Smooth muscle cell (in vitro differentiated cells): ENCODE results near the gene CHST15. TPM values are rescaled to one million over a fixed set of nuclear protein-coding genes. Genes with fewer than 3 reads are reported as not detected.
"Not testable (repeated sequence)": the region's sequence is repeated elsewhere in the genome, so short reads cannot be mapped to it uniquely, and the experiment has no call there.

Source experiments
- DNase-seq: peaks from one replicate; lab custom pipeline; 2025; ENCODE audit not compliant: unreplicated experiment; lab: John Stamatoyannopoulos, UW
- H2AFZ ChIP-seq: fragments of 200-600 bp; sonication (generic); 2 replicates; pipeline ENCODE4 v1.6.0; 2016; ENCODE audit warnings: antibody characterized with exemption, low read depth, mild to moderate bottlenecking
- H3F3A ChIP-seq: fragments of 200-600 bp; sonication (generic); 2 replicates; pipeline ENCODE4 v1.6.0; 2017; ENCODE audit warnings: antibody characterized with exemption, low read depth
- H3K27ac ChIP-seq: fragments of 200-600 bp; sonication (generic); 2 replicates; pipeline ENCODE4 v1.5.1; 2016; ENCODE audit warnings: low read depth, mild to moderate bottlenecking
- H3K27me3 ChIP-seq: fragments of 200-600 bp; sonication (generic); 2 replicates; pipeline ENCODE4 v1.6.1; 2016; ENCODE audit warnings: low read depth, mild to moderate bottlenecking
- H3K36me3 ChIP-seq: fragments of 200-600 bp; sonication (generic); 2 replicates; pipeline ENCODE4 v1.5.1; 2016; ENCODE audit warnings: low read depth
- H3K4me1 ChIP-seq: fragments of 200-600 bp; sonication (generic); 2 replicates; pipeline ENCODE4 v1.5.1; 2016; ENCODE audit warnings: low read depth
- H3K4me2 ChIP-seq: fragments of 200-600 bp; sonication (generic); 2 replicates; pipeline ENCODE4 v1.6.0; 2016; ENCODE audit warnings: mild to moderate bottlenecking
- H3K4me3 ChIP-seq: fragments of 200-600 bp; sonication (generic); 2 replicates; pipeline ENCODE4 v1.5.1; 2016; ENCODE audit warnings: mild to moderate bottlenecking
- H3K79me2 ChIP-seq: fragments of 200-600 bp; sonication (generic); 2 replicates; pipeline ENCODE4 v1.6.0; 2016; ENCODE audit warnings: low read depth, mild to moderate bottlenecking
- H3K9ac ChIP-seq: fragments of 200-600 bp; sonication (generic); 2 replicates; pipeline ENCODE4 v1.6.0; 2016; ENCODE audit warnings: low read depth
- H3K9me3 ChIP-seq: fragments of 200-600 bp; sonication (generic); replicated peaks from 2 replicates; pipeline ENCODE4 v1.5.1; 2016; ENCODE audit warnings: low read depth
- H4K20me1 ChIP-seq: fragments of 200-600 bp; sonication (generic); 2 replicates; pipeline ENCODE4 v1.6.0; 2016; ENCODE audit warnings: low read depth
- WGBS: methylation state at CpG from one replicate; pipeline ENCODE4 v1.1.7; 2016; ENCODE audit warnings: low lambda C conversion rate; 5-methylcytosine and 5-hydroxymethylcytosine counted together
- polyA plus RNA-seq: library from polyadenylated mRNA; unstranded; fragments of >200 nt; fragmentation: Nextera tagmentation; extraction: Ambion mirVana; gene quantifications from 2 replicates; pipeline ENCODE4 v1.2.1, GENCODE V29; 2016
- total RNA-seq: library from RNA; depleted of rRNA; stranded (reverse); fragments of >200 nt; gene quantifications from 2 replicates; pipeline ENCODE4 v1.2.3, GENCODE V29; 2014
- TF ChIP-seq, protein P1 (sequence below): fragments of 200-600 bp; sonication (generic); IDR thresholded peaks from 2 replicates; pipeline ENCODE4 v1.5.1; 2017; ENCODE audit warnings: borderline replicate concordance, mild to moderate bottlenecking, antibody characterized with exemption; ENCODE audit not compliant: insufficient read depth, poor library complexity, severe bottlenecking

CHST15 gene
- total and polyA plus RNA-seq, 2 experiments from 2014 or later: 14.1 to 20.4 TPM

DNA sequence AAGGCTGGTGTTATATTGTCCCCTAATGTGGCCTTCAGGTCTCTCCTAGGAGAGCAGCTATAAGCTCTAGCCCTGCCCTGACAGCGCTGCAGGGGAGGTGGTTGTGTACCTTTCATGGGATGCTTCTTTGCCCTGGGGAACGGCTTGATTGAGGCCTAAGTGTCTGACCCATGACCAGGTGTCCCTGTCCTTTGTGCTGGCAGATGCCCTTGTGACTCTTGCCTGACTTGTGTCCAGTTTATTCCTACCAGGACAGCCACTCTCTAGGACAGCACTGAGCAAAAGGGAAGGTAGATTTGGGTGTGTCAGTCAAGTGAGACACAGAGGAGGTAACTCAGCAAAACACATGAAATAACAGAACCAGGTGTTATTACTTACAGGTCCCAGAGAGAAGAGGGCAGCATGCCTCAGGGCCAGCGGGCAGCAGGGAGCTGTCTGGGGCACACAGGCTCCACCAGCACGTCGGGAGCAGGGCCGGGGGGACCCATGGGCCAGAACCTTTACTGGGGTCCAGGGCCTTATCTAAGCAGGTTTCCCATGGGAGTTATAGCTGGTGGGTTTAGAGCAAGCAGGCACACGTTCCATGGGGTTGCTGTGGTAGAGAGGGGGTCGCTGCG lies 10.7 kb upstream of the CHST15 start:
- no peaks in the 10 kb centered on the region for H3K79me2 ChIP-seq
- no peak for DNase-seq
- no peak overlapping the region for H3K4me3 ChIP-seq
- H3K9ac ChIP-seq: no peak overlapping the region
- no peak overlapping the region for H3K27ac ChIP-seq
- no peaks in the 10 kb centered on the region for H4K20me1 ChIP-seq
- WGBS: 92% methylated on average over 9 of the region's 9 CpGs
- no peaks in the 10 kb centered on the region for H3K27me3 ChIP-seq
- no peaks in the 10 kb centered on the region for H3F3A ChIP-seq
- H3K9me3 ChIP-seq: no peaks in the 10 kb centered on the region
- no peak overlapping the region for H2AFZ ChIP-seq
- H3K4me2 ChIP-seq: no peak overlapping the region
- H3K36me3 ChIP-seq: no peaks in the 10 kb centered on the region
- TF ChIP-seq, protein P1, sequence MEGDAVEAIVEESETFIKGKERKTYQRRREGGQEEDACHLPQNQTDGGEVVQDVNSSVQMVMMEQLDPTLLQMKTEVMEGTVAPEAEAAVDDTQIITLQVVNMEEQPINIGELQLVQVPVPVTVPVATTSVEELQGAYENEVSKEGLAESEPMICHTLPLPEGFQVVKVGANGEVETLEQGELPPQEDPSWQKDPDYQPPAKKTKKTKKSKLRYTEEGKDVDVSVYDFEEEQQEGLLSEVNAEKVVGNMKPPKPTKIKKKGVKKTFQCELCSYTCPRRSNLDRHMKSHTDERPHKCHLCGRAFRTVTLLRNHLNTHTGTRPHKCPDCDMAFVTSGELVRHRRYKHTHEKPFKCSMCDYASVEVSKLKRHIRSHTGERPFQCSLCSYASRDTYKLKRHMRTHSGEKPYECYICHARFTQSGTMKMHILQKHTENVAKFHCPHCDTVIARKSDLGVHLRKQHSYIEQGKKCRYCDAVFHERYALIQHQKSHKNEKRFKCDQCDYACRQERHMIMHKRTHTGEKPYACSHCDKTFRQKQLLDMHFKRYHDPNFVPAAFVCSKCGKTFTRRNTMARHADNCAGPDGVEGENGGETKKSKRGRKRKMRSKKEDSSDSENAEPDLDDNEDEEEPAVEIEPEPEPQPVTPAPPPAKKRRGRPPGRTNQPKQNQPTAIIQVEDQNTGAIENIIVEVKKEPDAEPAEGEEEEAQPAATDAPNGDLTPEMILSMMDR: no peak
- H3K4me1 ChIP-seq: no peaks in the 10 kb centered on the region

DNA sequence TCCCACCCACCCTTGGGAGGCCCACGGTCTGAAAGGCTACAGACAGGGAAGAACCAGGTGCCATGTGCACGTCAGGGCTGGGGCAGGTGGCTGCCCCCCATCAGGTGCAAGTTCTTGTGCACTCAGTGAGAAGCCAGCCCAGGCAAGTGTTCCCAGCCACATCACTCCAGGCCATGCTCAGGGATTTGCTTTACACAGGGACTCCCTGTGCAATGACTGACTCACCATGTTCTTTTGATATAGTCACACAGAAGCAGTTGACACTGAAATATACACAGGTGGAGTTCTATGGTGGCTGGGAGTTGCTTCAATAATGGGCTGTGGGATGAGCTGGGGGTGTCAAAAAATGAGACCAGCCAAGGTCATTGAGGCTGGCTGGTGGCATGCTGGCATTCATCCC lies 8.0 kb upstream of the CHST15 start:
- Histone ChIP-seq H4K20me1 (no peaks in the 10 kb centered on the region), H3F3A (no peaks in the 10 kb centered on the region), H3K4me2 (no peak overlapping the region), H3K9me3 (no peaks in the 10 kb centered on the region), H3K27ac (no peak overlapping the region), H3K9ac (no peak overlapping the region), H3K27me3 (peaks cover 10% of the 10 kb centered on the region), H3K79me2 (no peaks in the 10 kb centered on the region), H3K4me3 (no peak overlapping the region), H2AFZ (no peak overlapping the region), H3K36me3 (no peaks in the 10 kb centered on the region), H3K4me1 (no peaks in the 10 kb centered on the region)
- TF ChIP-seq, protein P1: no peak
- DNase-seq: no peak
- WGBS: 100% methylated on average over 2 of the region's 2 CpGs

DNA sequence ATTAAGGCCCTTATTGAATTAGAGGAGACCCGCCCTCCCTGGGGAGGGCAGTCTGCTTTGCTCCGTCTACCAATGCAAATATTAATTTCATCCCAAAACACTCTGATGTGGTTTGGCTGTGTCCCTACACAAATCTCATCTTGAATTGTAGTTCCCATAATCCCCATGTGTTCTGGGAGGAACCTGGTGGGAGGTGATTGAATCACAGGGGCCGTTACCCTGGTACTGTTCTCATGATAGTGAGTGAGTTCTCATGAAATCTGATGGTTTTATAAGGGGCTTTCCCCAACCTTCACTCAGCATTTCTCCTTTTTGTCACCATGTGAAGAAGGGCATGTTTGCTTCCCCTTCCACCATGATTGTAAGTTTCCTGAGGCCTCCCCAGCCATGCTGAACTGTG lies 7.3 kb upstream of the CHST15 start:
- not testable (repeated sequence) for H3K36me3 ChIP-seq, H3K4me3 ChIP-seq, H4K20me1 ChIP-seq, H3K9ac ChIP-seq, H2AFZ ChIP-seq, H3K4me1 ChIP-seq, H3K79me2 ChIP-seq, H3F3A ChIP-seq, H3K27ac ChIP-seq, H3K9me3 ChIP-seq, H3K4me2 ChIP-seq, DNase-seq, H3K27me3 ChIP-seq
- WGBS: 98% methylated on average over 3 of the region's 3 CpGs

DNA sequence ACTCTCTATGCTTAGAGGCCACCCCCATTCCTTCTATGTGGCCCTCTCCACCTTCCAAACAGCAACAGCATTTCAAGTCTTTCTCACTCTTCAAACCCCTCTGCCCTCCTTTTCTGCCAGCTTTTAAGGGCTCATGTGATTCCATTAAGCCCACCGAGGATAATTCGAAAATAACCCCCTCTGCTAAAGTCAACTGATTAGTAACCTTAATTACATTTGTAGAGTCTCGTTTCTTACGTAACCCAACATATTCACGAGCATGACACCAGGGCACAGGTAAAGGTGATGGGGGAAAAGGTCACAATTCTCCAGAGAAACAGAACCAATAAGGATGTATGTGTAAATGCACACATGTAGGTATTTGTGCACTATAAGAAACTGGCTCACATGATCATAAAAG lies 6.7 kb upstream of the CHST15 start:
- TF ChIP-seq, protein P1: no peak
- Histone ChIP-seq H3K36me3 (no peaks in the 10 kb centered on the region), H2AFZ (no peak overlapping the region), H3K27ac (no peak overlapping the region), H4K20me1 (no peaks in the 10 kb centered on the region), H3K4me3 (no peak overlapping the region), H3K27me3 (peaks cover 10% of the 10 kb centered on the region), H3K79me2 (no peaks in the 10 kb centered on the region), H3F3A (no peaks in the 10 kb centered on the region), H3K4me1 (no peaks in the 10 kb centered on the region), H3K9me3 (no peaks in the 10 kb centered on the region), H3K9ac (no peak overlapping the region), H3K4me2 (no peak overlapping the region)
- WGBS: 94% methylated on average over 5 of the region's 5 CpGs
- DNase-seq: no peak
